ENCODE measurements around the gene TMCO5A.

TMCO5A gene

GRCh38 chr15:37978231-37978630 lies 43.8 kb downstream of the TMCO5A start:
- no peak for DNase-seq

- no peak for DNase-seq
Measured at GRCh38 chr15:37979671-37980409, 45.4 kb downstream of the TMCO5A start.

- no peak for DNase-seq
Measured at GRCh38 chr15:37981201-37981600, 46.8 kb downstream of the TMCO5A start.

GRCh38 chr15:37981775-37982174 lies 47.3 kb downstream of the TMCO5A start:
- DNase-seq = no peak

GRCh38 chr15:37984368-37984767 lies 49.9 kb downstream of the TMCO5A start:
- no peak for DNase-seq

- no peak for DNase-seq
Measured at GRCh38 chr15:37995461-37996347, 61.3 kb downstream of the TMCO5A start.
